Kidney glomerular epithelial cell (primary cell): ENCODE measurements around the gene TRPV5.

Source experiments
- DNase-seq: peaks from one replicate; lab custom pipeline; 2025; lab: John Stamatoyannopoulos, UW

The TRPV5 gene

GRCh38 chr7:142885311-142886230 lies 48.0 kb downstream of the TRPV5 start, which contains the start of gene TRPV6:
TRPV6 (minus strand) TSS chr7:142885745.
- DNase-seq: no peak

GRCh38 chr7:142884286-142884640 lies 49.3 kb downstream of the TRPV5 start:
- no peak for DNase-seq

GRCh38 chr7:142883571-142884285 lies 49.8 kb downstream of the TRPV5 start:
- no peak for DNase-seq

GRCh38 chr7:142883145-142883544 lies 50.4 kb downstream of the TRPV5 start:
- no peak for DNase-seq

GRCh38 chr7:142882338-142882678 lies 51.2 kb downstream of the TRPV5 start:
- no peak for DNase-seq

- no peak for DNase-seq
These were observed 51.8 kb downstream of the TRPV5 start for GRCh38 chr7:142881586-142882337.

- DNase-seq: peak; percentile 27
These were observed 52.6 kb downstream of the TRPV5 start for GRCh38 chr7:142880876-142881505.

GRCh38 chr7:142879060-142879459 lies 54.5 kb downstream of the TRPV5 start:
- no peak for DNase-seq

- DNase-seq: peak; percentile 40
These were observed 55.2 kb downstream of the TRPV5 start for GRCh38 chr7:142878315-142878714.

- no peak for DNase-seq
These were observed 56.3 kb downstream of the TRPV5 start for GRCh38 chr7:142876991-142877910.

GRCh38 chr7:142876236-142876960 lies 57.1 kb downstream of the TRPV5 start:
- DNase-seq: no peak

GRCh38 chr7:142875456-142875855 lies 58.1 kb downstream of the TRPV5 start:
- DNase-seq: no peak

- DNase-seq: no peak
These were observed 58.7 kb downstream of the TRPV5 start for GRCh38 chr7:142874837-142875236.

- DNase-seq: no peak
These were observed 59.1 kb downstream of the TRPV5 start for GRCh38 chr7:142874409-142874808.

GRCh38 chr7:142873871-142874270 lies 59.7 kb downstream of the TRPV5 start:
- no peak for DNase-seq

GRCh38 chr7:142873281-142873784 lies 60.2 kb downstream of the TRPV5 start:
- DNase-seq: no peak

- no peak for DNase-seq
These were observed 61.4 kb downstream of the TRPV5 start for GRCh38 chr7:142872106-142872675.

- no peak for DNase-seq
These were observed 62.1 kb downstream of the TRPV5 start for GRCh38 chr7:142871260-142872105.
